Stimulated activated CD8-positive, alpha-beta memory T cell treated with anti-CD3 and anti-CD28 coated beads, Interleukin-12 subunit alpha, Interleukin-12 subunit beta, amount 100 ng/mL, for 4 hours (primary cell): ENCODE results near the gene APOD.

Experiments
- DNase-seq: peaks from one replicate; pipeline ENCODE4 v3.0.0-alpha.2; 2020; ENCODE audit warnings: low read depth

Gene APOD

GRCh38 chr3:195553268-195553667 lies 30.5 kb downstream of the APOD start:
- no peak for DNase-seq

- no peak for DNase-seq
Measured at GRCh38 chr3:195551381-195551978, 32.3 kb downstream of the APOD start.

GRCh38 chr3:195550723-195551122 lies 33.0 kb downstream of the APOD start:
- no peak for DNase-seq

- DNase-seq = peak; percentile 64
Measured at GRCh38 chr3:195549931-195550519, 33.7 kb downstream of the APOD start.

GRCh38 chr3:195548987-195549386 lies 34.8 kb downstream of the APOD start:
- no peak for DNase-seq

- no peak for DNase-seq
Measured at GRCh38 chr3:195548501-195548900, 35.2 kb downstream of the APOD start.

- DNase-seq = no peak
Measured at GRCh38 chr3:195548006-195548405, 35.7 kb downstream of the APOD start.

- DNase-seq = no peak
Measured at GRCh38 chr3:195546130-195546560, 37.6 kb downstream of the APOD start.

GRCh38 chr3:195544634-195545033 lies 39.1 kb downstream of the APOD start:
- DNase-seq = no peak

GRCh38 chr3:195544230-195544536 lies 39.6 kb downstream of the APOD start:
- DNase-seq = no peak

- no peak for DNase-seq
Measured at GRCh38 chr3:195543500-195544229, 40.1 kb downstream of the APOD start.

GRCh38 chr3:195542698-195543499 lies 40.8 kb downstream of the APOD start, which contains the start of gene PPP1R2:
Gene PPP1R2 (minus strand): TSS chr3:195543325. CDS start chr3:195543025, 300 bp downstream.
- peak; percentile 86 for DNase-seq

GRCh38 chr3:195542316-195542697 lies 41.4 kb downstream of the APOD start:
- DNase-seq = no peak

- DNase-seq = no peak
Measured at GRCh38 chr3:195540511-195540910, 43.2 kb downstream of the APOD start.

- DNase-seq = no peak
Measured at GRCh38 chr3:195540027-195540426, 43.7 kb downstream of the APOD start.

- no peak for DNase-seq
Measured at GRCh38 chr3:195539479-195539878, 44.3 kb downstream of the APOD start.

- DNase-seq = no peak
Measured at GRCh38 chr3:195537995-195538394, 45.7 kb downstream of the APOD start.

GRCh38 chr3:195535293-195535692 lies 48.4 kb downstream of the APOD start:
- no peak for DNase-seq

- DNase-seq = no peak
Measured at GRCh38 chr3:195532834-195533233, 50.9 kb downstream of the APOD start.

- no peak for DNase-seq
Measured at GRCh38 chr3:195532345-195532744, 51.4 kb downstream of the APOD start.

GRCh38 chr3:195531683-195532082 lies 52.1 kb downstream of the APOD start:
- DNase-seq = no peak

GRCh38 chr3:195526492-195526891 lies 57.2 kb downstream of the APOD start:
- DNase-seq = no peak
